ENCODE data around the gene HSPH1.

GRCh38 chr13:31179241-31179640 is 17.5 kb upstream of the HSPH1 start:
- TF ChIP-seq CTCF (conservative IDR thresholded peaks at IDR 0.05) (no peak), EZH2 (IDR thresholded peaks at IDR 0.05; ENCODE audit: low read depth) (no peak)

Measured in PC-9 (cell line).